Activated CD4-positive, CD25-positive, alpha-beta regulatory T cell treated with anti-CD3 and anti-CD28 coated beads, Interleukin-2, amount 50 U/mL, for 24 hours (primary cell): Measurements from ENCODE around the gene ATP6V1C2.
A peak's percentile ranks its signal among the peaks of the same experiment; 100 is the strongest.
"Not testable (repeated sequence)": the region's sequence is repeated elsewhere in the genome, so short reads cannot be mapped to it uniquely, and the experiment has no call there.

Experiments
- ATAC-seq, 2 donors: fragments of 150-1000 bp; cut with Tn5 transposase; one replicate each; pipeline ENCODE4 v1.10.0; 2021; ENCODE audit warnings: mild to moderate bottlenecking in 1 of 2, moderate library complexity in 1 of 2

Gene ATP6V1C2

GRCh38 chr2:10813163-10814138, 92.0 kb downstream of the ATP6V1C2 start:
- not testable (repeated sequence) for ATAC-seq

- ATAC-seq = no peak
These were observed 92.7 kb downstream of the ATP6V1C2 start for GRCh38 chr2:10814142-10814541.

GRCh38 chr2:10814571-10815331, 93.3 kb downstream of the ATP6V1C2 start:
- ATAC-seq = no peak

GRCh38 chr2:10817413-10817812, 96.0 kb downstream of the ATP6V1C2 start:
- no peak for ATAC-seq

- ATAC-seq = not testable (repeated sequence)
These were observed 96.9 kb downstream of the ATP6V1C2 start for GRCh38 chr2:10818305-10818704.

- ATAC-seq = no peak
These were observed 97.6 kb downstream of the ATP6V1C2 start for GRCh38 chr2:10818984-10819383.

- ATAC-seq = no peak
These were observed 98.4 kb downstream of the ATP6V1C2 start for GRCh38 chr2:10819714-10820314.

GRCh38 chr2:10820562-10820961, 99.1 kb downstream of the ATP6V1C2 start:
- no peak for ATAC-seq

GRCh38 chr2:10820978-10821695, 99.7 kb downstream of the ATP6V1C2 start:
- ATAC-seq = no peak

- ATAC-seq = no peak
These were observed 102.8 kb downstream of the ATP6V1C2 start for GRCh38 chr2:10824191-10824590.

- ATAC-seq = no peak
These were observed 104.6 kb downstream of the ATP6V1C2 start for GRCh38 chr2:10826026-10826425.

- no peak for ATAC-seq
These were observed 105.2 kb downstream of the ATP6V1C2 start for GRCh38 chr2:10826625-10827024.

- ATAC-seq = no peak
These were observed 106.9 kb downstream of the ATP6V1C2 start for GRCh38 chr2:10828346-10828745.

- no peak for ATAC-seq
These were observed 107.9 kb downstream of the ATP6V1C2 start for GRCh38 chr2:10829299-10829698.

- no peak for ATAC-seq
These were observed 108.8 kb downstream of the ATP6V1C2 start for GRCh38 chr2:10830203-10830602.

- ATAC-seq = no peak
These were observed 109.4 kb downstream of the ATP6V1C2 start for GRCh38 chr2:10830641-10831399.

GRCh38 chr2:10831400-10831985, 110.1 kb downstream of the ATP6V1C2 start:
- no peak for ATAC-seq

- ATAC-seq = peak; percentile 83
These were observed 110.9 kb downstream of the ATP6V1C2 start for GRCh38 chr2:10832203-10832936.

GRCh38 chr2:10833021-10833420, 111.6 kb downstream of the ATP6V1C2 start:
- ATAC-seq = no peak

- no peak for ATAC-seq
These were observed 112.7 kb downstream of the ATP6V1C2 start for GRCh38 chr2:10834068-10834655.
